ACC112 (cell line): ENCODE results near the gene MRGPRF.

Source experiments
- H2AFZ ChIP-seq: fragments of 200-600 bp; sonication (generic); one replicate; pipeline ENCODE4 v1.6.0; 2017; ENCODE audit warnings: antibody characterized with exemption, low read length; ENCODE audit not compliant: unreplicated experiment
- H3K27ac ChIP-seq: fragments of 200-600 bp; sonication (generic); 2 replicates; pipeline ENCODE4 v1.5.1; 2014; ENCODE audit warnings: low read depth, mild to moderate bottlenecking, antibody characterized with exemption, low read length, moderate library complexity
- H3K27me3 ChIP-seq: fragments of 200-600 bp; sonication (generic); 2 replicates; pipeline ENCODE4 v1.6.1; 2014; ENCODE audit warnings: mild to moderate bottlenecking, antibody characterized with exemption, low read length, moderate library complexity, mixed read lengths; ENCODE audit not compliant: insufficient read depth
- H3K36me3 ChIP-seq: fragments of 200-600 bp; sonication (generic); 2 replicates; pipeline ENCODE4 v1.6.1; 2016; ENCODE audit warnings: mild to moderate bottlenecking, antibody characterized with exemption, low read length, moderate library complexity, mixed read lengths; ENCODE audit not compliant: insufficient read depth
- H3K4me1 ChIP-seq: fragments of 200-600 bp; sonication (generic); one replicate; pipeline ENCODE4 v1.6.1; 2016; ENCODE audit warnings: low read length, mixed read lengths; ENCODE audit not compliant: insufficient read depth, unreplicated experiment, control insufficient read depth
- H3K4me3 ChIP-seq: fragments of 200-600 bp; sonication (generic); 2 replicates; pipeline ENCODE4 v1.5.1; 2014; ENCODE audit warnings: mild to moderate bottlenecking, low read depth, low read length
- H3K79me2 ChIP-seq: fragments of 200-600 bp; sonication (generic); one replicate; pipeline ENCODE4 v1.6.0; 2016; ENCODE audit warnings: low read length; ENCODE audit not compliant: control insufficient read depth, unreplicated experiment, insufficient read depth

Gene MRGPRF

GRCh38 chr11:69035150-69035945 lies 22.3 kb upstream of the MRGPRF start:
- no peaks in the 10 kb centered on the region for H3K36me3 ChIP-seq
- peaks cover 3% of the 10 kb centered on the region for H3K4me1 ChIP-seq
- no peaks in the 10 kb centered on the region for H3K27me3 ChIP-seq
- H3K27ac ChIP-seq, result no peak overlapping the region
- H2AFZ ChIP-seq, result no peak overlapping the region
- H3K4me3 ChIP-seq, result no peak overlapping the region
- no peaks in the 10 kb centered on the region for H3K79me2 ChIP-seq

GRCh38 chr11:69034123-69034867 lies 21.2 kb upstream of the MRGPRF start:
- Histone ChIP-seq H3K4me1 (peaks cover 3% of the 10 kb centered on the region), H3K36me3 (no peaks in the 10 kb centered on the region), H3K79me2 (no peaks in the 10 kb centered on the region), H3K27ac (no peak overlapping the region), H3K4me3 (no peak overlapping the region), H2AFZ (no peak overlapping the region), H3K27me3 (no peaks in the 10 kb centered on the region)

DNA sequence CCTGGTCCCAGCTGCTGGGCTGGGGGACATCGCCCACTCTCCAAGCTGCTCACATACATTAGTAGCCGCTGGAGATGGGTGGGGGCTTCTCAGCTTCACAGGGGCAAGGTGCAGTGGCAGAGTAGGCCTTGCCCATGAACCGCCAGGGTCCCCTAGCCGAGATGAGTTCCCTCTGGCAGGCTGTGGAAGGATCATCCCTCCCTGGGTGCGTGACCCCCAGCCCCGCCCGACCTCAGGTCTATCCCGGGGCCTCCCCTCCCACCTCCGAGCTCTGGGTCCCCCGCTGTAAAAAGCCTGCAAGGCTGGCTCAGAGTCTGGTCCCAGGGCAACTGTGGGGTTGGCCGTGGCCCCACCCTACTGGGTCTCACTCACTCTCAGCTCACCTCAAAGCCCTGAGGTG lies 20.4 kb upstream of the MRGPRF start:
- Histone ChIP-seq H3K4me3 (no peak overlapping the region), H3K27me3 (no peaks in the 10 kb centered on the region), H2AFZ (no peak overlapping the region), H3K36me3 (no peaks in the 10 kb centered on the region), H3K27ac (no peak overlapping the region), H3K79me2 (no peaks in the 10 kb centered on the region), H3K4me1 (peaks cover 3% of the 10 kb centered on the region)

DNA sequence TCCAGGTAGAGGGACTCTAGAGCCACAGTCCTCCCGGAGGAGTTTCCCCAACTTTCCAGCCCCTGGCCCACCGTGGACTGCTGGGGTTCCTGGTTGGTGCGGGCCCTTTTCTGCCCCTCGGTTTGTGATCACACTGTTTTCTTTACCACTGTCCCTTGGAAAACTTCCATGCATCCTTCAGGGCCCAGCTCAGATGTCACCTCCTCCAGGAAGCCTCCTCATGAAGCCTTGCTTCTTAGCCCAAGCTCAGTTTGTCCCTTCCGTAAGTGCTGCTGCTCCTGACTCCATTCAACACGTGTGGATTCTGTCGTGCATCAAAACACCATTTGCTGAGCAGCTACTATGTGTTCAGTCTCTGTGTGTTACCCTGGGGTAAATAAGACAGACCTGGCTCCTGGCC lies 19.8 kb upstream of the MRGPRF start:
- Histone ChIP-seq H3K36me3 (no peaks in the 10 kb centered on the region), H3K4me1 (peaks cover 3% of the 10 kb centered on the region), H3K79me2 (no peaks in the 10 kb centered on the region), H2AFZ (no peak overlapping the region), H3K27me3 (no peaks in the 10 kb centered on the region), H3K4me3 (no peak overlapping the region), H3K27ac (no peak overlapping the region)

DNA sequence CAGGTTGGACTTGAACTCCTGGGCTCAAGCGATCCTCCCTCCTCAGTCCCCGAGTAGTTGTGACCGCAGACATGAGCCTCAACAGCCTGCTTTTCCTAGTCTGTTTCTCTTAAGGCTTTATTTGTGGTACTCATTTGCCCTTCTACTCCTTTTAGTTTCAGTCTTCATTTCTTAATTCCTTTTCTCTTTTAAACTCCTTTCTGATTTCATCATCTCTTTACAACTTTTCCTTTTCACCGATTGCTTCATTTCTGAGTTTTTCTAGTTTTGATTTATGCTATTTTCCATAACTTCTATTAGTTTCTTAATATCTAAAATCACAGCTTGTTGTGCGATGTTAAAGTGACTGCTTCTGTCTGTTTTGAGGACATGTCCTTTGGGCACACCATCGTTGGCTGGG lies 17.3 kb upstream of the MRGPRF start:
- Histone ChIP-seq H3K27me3 (no peaks in the 10 kb centered on the region), H3K79me2 (no peaks in the 10 kb centered on the region), H2AFZ (no peak overlapping the region), H3K27ac (no peak overlapping the region), H3K36me3 (no peaks in the 10 kb centered on the region), H3K4me3 (no peak overlapping the region), H3K4me1 (no peaks in the 10 kb centered on the region)

- H3K79me2 ChIP-seq, result no peaks in the 10 kb centered on the region
- H3K27me3 ChIP-seq, result no peaks in the 10 kb centered on the region
- no peaks in the 10 kb centered on the region for H3K36me3 ChIP-seq
- no peaks in the 10 kb centered on the region for H3K4me1 ChIP-seq
- H2AFZ ChIP-seq, result no peak overlapping the region
- H3K27ac ChIP-seq, result no peak overlapping the region
- no peak overlapping the region for H3K4me3 ChIP-seq
Measured at GRCh38 chr11:69027704-69028372, 14.8 kb upstream of the MRGPRF start.

DNA sequence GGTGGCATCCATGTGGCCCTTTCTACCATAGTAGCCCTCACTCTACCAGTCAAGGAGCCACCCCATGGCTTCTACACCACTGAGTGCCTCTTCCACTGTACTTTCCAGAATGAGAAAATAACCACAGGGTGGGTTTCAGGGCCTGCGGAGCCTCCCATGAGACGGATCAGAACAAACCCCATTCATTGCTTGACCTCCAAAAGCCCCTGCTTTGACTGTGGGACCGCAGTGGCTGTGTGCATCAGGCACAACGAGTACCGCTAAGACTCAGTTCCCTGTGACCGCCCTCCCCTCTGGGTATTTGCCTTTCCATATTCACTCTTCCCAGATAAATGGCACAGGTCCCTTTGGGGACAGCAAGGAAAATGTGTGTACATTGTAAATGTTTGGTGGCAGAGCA lies 11.5 kb upstream of the MRGPRF start:
- H3K4me3 ChIP-seq, result no peak overlapping the region
- H3K79me2 ChIP-seq, result no peaks in the 10 kb centered on the region
- H3K36me3 ChIP-seq, result no peaks in the 10 kb centered on the region
- no peak overlapping the region for H3K27ac ChIP-seq
- no peak overlapping the region for H2AFZ ChIP-seq
- H3K4me1 ChIP-seq, result no peaks in the 10 kb centered on the region
- no peaks in the 10 kb centered on the region for H3K27me3 ChIP-seq

GRCh38 chr11:69022260-69022659 lies 9.2 kb upstream of the MRGPRF start:
- Histone ChIP-seq H3K27me3 (no peaks in the 10 kb centered on the region), H3K4me1 (no peaks in the 10 kb centered on the region), H2AFZ (no peak overlapping the region), H3K36me3 (no peaks in the 10 kb centered on the region), H3K4me3 (no peak overlapping the region), H3K79me2 (no peaks in the 10 kb centered on the region), H3K27ac (no peak overlapping the region)

- Histone ChIP-seq H3K36me3 (no peaks in the 10 kb centered on the region), H3K4me1 (no peaks in the 10 kb centered on the region), H3K27ac (no peak overlapping the region), H2AFZ (no peak overlapping the region), H3K27me3 (no peaks in the 10 kb centered on the region), H3K79me2 (no peaks in the 10 kb centered on the region), H3K4me3 (no peak overlapping the region)
Measured at GRCh38 chr11:69018924-69019323, 5.9 kb upstream of the MRGPRF start.

DNA sequence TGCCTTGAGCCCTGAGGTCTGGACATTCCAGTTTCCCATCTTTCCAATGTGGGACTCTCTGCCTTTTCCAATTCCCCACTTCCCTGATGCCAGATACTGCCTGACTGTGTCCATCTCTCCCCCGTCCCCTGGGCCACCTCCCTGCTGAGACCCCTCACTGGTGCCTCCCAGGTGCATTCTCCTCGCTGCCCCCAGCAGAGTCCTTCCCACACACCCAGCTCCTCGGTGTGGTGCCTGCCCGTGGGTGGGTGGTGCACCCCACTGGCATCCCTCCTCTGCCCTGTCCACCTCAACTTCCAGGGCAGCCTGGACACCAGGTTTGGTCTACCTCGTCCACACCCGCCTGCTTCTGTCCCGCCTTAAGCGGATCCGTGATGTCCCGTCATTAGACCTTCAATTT lies 4.9 kb upstream of the MRGPRF start:
- Histone ChIP-seq H3K27me3 (no peaks in the 10 kb centered on the region), H3K27ac (no peak overlapping the region), H3K79me2 (no peaks in the 10 kb centered on the region), H3K4me3 (no peak overlapping the region), H3K4me1 (peaks cover 5% of the 10 kb centered on the region), H3K36me3 (no peaks in the 10 kb centered on the region), H2AFZ (no peak overlapping the region)
